Lower leg skin (tissue), 3 donors: ENCODE measurements around the gene SLC34A3.

Experiments used
- POLR2A ChIP-seq, 2 donors: fragments of 450-650 bp; IDR thresholded peaks; one replicate each; pipeline ENCODE4 v1.6.1; 2016 to 2017; ENCODE audit warnings: antibody characterized with exemption in 2 of 2, mild to moderate bottlenecking in 1 of 2, moderate library complexity in 1 of 2
- TF ChIP-seq, protein P1 (sequence below), 3 donors: fragments of 450-650 bp; IDR thresholded peaks; one replicate each; pipeline ENCODE4 v1.5.1; 2016; ENCODE audit warnings: antibody characterized with exemption in 3 of 3, mild to moderate bottlenecking in 3 of 3, moderate library complexity in 2 of 3

DNA sequence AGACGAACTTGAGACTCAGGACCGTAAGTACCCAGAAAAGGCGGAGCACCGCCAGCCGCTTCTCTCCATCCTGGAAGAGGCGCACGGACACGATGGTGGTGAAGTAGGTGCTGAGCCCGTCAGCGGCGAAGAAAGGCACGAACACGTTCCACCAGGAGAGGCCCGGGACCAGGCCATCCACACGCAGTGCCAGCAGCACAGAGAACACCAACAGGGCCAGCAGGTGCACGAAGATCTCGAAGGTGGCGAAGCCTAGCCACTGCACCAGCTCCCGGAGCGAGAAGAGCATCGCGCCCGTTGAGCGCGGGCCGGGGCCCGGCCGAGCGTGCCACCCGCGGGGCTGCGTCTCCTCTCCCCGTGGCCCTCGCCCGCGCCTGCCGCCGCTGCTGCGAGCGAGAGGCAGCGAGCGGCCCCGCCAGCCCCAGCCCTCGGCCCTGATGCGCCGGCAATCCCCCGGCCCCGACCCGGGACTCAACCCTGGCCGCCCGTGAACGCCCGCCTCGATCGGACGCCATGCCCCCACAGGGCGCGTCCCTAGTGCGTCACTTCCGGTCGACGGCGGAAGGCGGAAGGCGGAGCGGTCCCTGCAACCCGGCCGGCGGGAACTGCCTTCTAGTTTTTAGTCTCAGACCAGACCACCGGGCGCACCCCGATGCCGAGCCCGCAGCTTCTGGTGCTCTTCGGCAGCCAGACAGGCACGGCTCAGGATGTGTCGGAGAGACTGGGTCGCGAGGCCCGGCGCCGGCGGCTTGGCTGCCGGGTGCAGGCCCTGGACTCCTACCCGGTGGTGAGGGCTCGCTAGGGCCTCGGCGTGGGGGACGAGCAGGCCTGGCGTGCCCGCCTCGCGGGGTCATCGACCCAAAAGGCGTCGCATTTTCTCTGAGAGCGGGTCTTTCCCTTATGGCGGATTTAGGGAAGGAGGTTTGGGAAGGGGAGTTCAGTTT, 25.3 kb upstream of the SLC34A3 start, which contains the start of the genes NDOR1 and TMEM203:
- no peak for TF ChIP-seq POLR2A (IDR thresholded peaks at IDR 0.05)
- TF ChIP-seq, protein P1, sequence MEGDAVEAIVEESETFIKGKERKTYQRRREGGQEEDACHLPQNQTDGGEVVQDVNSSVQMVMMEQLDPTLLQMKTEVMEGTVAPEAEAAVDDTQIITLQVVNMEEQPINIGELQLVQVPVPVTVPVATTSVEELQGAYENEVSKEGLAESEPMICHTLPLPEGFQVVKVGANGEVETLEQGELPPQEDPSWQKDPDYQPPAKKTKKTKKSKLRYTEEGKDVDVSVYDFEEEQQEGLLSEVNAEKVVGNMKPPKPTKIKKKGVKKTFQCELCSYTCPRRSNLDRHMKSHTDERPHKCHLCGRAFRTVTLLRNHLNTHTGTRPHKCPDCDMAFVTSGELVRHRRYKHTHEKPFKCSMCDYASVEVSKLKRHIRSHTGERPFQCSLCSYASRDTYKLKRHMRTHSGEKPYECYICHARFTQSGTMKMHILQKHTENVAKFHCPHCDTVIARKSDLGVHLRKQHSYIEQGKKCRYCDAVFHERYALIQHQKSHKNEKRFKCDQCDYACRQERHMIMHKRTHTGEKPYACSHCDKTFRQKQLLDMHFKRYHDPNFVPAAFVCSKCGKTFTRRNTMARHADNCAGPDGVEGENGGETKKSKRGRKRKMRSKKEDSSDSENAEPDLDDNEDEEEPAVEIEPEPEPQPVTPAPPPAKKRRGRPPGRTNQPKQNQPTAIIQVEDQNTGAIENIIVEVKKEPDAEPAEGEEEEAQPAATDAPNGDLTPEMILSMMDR (IDR thresholded peaks at IDR 0.05), result no peak
